Astrocyte of the cerebellum (primary cell): Measurements from ENCODE around the gene PHKA2.

Experiments
- DNase-seq: peaks from one replicate; pipeline ENCODE4 v3.0.0-alpha.2; 2011; ENCODE audit warnings: low read depth
- H3K4me3 ChIP-seq: 2 replicates; pipeline ENCODE4 v1.5.1; 2011; ENCODE audit warnings: mild to moderate bottlenecking, low read depth, low read length, moderate library complexity
- in situ Hi-C: cut with HindIII; loops from 2 replicates; pipeline ENCODE4 v1.10.0; 2017; ENCODE audit warnings: low sequenced_read_pairs
- TF ChIP-seq, protein P1 (sequence below): IDR thresholded peaks from 2 replicates; pipeline ENCODE4 v1.5.1; 2012; ENCODE audit warnings: low read length, low read depth, moderate library complexity, mild to moderate bottlenecking; ENCODE audit errors: missing control alignments

The PHKA2 gene

DNA sequence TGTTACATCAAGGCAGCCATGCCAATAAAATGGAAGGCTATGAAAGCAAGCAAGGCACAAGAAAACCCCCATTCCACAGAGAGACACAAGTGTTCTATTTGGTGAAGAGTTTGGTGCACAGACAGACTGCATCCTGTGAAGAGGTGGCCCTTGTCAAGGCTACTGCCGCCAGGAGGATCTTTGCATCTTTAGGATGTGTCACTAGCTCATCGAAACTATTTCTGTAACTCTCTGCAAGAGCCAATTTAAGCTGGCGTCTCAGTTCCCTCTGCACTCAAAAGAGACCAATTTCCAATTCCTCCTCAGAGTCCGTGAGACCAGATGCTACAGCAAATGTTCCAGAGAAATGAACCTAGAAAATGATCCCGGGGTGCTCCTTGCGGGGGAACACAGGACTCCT lies 91.0 kb downstream of the PHKA2 start:
- no peak overlapping the region for H3K4me3 ChIP-seq
- DNase-seq: no peak
- in situ Hi-C loops: no loop called here
- TF ChIP-seq, protein P1, sequence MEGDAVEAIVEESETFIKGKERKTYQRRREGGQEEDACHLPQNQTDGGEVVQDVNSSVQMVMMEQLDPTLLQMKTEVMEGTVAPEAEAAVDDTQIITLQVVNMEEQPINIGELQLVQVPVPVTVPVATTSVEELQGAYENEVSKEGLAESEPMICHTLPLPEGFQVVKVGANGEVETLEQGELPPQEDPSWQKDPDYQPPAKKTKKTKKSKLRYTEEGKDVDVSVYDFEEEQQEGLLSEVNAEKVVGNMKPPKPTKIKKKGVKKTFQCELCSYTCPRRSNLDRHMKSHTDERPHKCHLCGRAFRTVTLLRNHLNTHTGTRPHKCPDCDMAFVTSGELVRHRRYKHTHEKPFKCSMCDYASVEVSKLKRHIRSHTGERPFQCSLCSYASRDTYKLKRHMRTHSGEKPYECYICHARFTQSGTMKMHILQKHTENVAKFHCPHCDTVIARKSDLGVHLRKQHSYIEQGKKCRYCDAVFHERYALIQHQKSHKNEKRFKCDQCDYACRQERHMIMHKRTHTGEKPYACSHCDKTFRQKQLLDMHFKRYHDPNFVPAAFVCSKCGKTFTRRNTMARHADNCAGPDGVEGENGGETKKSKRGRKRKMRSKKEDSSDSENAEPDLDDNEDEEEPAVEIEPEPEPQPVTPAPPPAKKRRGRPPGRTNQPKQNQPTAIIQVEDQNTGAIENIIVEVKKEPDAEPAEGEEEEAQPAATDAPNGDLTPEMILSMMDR: no peak

DNA sequence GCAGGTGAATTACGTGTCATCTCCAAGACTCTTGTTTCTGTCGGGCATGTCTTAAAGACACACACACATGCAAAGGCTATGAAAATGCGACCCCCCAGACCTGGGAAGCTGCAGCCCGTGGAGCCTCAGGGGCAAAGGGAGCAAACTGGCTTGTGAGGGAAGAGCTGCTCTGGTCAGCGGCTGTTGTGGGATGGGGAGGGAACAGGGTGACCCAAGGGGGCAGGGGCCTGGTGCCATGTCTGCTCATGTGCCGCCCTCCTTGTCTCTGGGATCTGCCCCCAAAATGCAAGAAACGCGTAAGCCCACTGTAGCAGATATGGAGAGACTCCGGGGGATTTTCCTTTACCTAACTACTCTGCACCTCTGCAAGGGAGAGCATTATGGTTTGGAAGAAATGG lies 92.4 kb downstream of the PHKA2 start:
- DNase-seq: no peak
- no peak overlapping the region for H3K4me3 ChIP-seq
- in situ Hi-C loops: no loop called here
- TF ChIP-seq, protein P1: no peak

DNA sequence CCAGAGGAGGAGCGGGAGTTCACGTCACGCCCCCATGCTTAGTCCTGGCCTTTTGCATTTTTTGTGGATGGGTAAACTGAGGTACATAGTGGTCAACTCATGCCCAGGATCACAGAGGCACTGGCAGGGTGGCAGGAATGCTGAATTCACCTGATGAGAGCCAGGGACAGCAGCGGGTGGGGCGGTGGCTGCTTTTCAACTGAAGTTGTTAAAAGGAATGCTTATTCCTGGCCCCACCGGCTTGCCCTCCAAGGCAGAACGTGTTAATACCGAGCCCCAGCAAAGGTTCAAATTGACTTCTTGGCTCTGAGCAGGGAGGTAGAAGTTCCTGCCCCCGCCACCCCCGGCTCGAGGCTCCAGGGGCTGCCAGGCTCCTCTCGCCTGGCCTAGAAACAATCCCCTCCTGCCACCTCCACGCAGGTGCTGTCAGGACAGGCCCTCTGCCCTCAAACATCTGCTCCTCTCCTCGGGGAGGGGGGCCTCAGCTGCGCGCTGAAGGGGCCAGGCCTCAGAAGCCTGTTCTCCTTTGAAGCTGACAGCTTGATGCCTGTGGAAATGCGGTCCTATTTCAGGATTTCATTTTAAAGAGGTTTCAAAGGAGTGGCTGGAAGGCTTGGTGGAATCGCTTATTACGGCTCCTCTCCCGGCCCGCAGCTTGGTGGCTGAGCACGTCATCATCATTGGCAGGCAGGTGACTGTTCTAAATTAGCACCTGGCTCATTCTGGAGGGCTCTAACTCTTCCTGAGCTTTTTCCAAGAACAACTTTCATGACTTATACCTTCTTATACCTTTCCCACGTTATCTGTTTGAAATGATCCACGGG lies 93.0 kb downstream of the PHKA2 start:
- in situ Hi-C loops: no loop called here
- TF ChIP-seq, protein P1: no peak
- DNase-seq: no peak
- no peak overlapping the region for H3K4me3 ChIP-seq

DNA sequence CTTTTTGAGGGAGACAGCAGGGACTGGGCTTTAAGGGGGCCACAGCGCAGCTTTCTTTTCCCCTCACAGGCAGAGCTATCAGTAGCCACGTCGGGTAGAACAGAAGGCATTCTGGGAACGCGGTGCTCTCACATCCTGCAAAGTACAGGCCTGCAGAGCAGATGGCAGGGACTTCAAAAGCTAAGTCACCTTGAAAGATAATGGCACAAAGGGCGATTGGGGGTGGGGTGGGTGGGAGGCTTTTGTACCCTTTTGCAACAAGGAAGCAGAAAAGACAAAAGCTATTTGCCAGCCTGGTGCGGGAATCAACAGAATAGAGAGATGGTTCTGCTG lies 93.9 kb downstream of the PHKA2 start:
- DNase-seq: no peak
- TF ChIP-seq, protein P1: no peak
- in situ Hi-C loops: no loop called here
- no peak overlapping the region for H3K4me3 ChIP-seq

DNA sequence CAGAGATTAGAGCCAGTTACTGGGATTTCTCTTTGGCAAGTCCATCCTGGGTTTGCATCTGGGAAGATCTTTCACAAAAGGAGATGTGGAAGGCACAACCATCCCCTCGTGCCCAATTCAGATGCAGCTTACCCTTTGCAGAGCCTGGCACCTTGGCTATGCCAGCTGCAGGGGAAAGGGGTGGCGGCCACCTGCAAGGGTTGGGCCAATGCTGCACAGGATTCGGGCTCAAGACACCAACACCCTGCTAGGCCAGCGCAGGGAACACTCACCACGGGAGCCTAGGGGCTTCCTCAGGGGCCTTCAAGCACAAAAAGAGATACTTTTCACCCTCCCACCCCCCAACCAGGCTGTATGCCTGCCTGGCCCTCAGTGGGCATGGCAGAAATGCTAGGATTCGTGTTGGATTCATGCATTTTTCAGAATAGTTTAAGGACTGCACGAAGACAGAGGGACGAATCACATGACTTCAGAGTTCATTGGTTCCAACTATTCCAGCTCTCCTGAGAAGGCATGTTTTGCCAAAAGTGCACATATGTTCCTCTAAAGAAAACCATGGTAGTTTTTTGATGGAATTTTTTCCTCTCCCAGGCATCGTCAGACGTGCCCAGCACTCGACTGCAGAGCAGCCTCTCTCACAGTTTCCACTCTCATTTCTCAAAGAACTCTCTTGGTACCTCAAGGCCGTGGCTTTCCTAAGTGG lies 94.4 kb downstream of the PHKA2 start:
- DNase-seq: no peak
- in situ Hi-C loops: no loop called here
- TF ChIP-seq, protein P1: no peak
- no peak overlapping the region for H3K4me3 ChIP-seq

DNA sequence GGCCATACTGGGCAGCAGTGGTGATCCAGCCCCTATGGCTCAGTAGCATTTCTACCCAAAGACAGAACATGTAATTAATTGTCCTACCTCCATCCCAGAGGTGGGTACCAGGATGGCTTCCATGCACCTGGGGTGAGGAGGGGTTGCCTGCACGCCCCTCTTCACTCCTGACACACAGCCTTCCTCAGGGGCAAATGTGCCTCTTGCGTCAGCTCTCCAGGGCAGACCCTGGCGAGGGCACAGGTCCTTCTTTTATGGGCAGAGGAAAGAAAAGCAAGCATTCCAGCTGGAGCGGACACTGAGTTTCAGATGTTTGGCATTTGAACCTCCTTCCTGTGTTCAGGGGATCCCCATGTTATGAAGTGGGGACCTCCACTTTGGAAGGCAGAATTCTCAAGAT lies 95.6 kb downstream of the PHKA2 start:
- TF ChIP-seq, protein P1: no peak
- no peak overlapping the region for H3K4me3 ChIP-seq
- no peak for DNase-seq
- in situ Hi-C loops: no loop called here
